ENCODE measurements around the gene RPS25.

Gene RPS25

DNA sequence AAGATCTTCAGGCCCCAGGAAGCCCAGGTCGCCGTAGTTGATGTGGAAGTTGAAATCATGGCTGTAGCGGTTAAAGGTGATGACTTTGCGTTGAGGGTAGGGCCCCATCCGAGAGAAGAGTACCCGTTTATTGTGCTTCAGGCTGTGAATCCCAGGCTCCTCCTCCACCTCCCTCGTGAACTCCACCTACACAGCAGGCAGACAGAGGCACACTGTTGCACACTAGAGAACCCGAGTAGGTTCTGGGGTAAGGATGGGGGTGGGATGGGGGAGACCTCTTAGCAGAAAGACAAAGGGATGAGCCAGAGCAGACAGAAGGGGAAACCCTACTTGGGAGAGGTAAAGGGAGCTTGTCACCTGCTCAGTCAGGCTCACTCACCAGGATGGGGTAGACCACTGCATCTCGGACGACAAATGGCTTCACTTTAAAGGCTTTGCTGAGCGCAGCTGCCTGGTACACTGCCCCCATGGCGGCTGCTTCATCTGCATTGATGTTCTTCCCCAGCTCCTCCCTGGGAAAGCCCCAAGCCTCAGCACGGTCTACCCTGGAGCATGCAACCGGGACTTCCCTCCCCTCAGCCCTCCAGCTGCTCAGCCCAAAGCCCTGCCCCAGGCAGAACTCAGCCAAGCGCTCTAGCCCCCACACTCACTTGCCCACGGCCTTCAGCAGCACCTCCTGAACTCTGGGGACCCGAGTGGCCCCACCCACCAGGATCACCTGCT lies 33.5 kb upstream of the RPS25 start:
- DNase-seq (ENCODE audit: low read depth, low spot score) = no peak
- ChIA-PET CTCF (interaction anchor here (6.0 kb wide), 1 partner anchor 20 kb away, joined by 34 read pairs; the partner anchor contains the start of gene SLC37A4), POLR2A (interaction anchor here (1.1 kb wide), 1 partner anchor 14 kb away, joined by 4 read pairs; no protein-coding TSS in a partner anchor)
- TF ChIP-seq, protein P1, sequence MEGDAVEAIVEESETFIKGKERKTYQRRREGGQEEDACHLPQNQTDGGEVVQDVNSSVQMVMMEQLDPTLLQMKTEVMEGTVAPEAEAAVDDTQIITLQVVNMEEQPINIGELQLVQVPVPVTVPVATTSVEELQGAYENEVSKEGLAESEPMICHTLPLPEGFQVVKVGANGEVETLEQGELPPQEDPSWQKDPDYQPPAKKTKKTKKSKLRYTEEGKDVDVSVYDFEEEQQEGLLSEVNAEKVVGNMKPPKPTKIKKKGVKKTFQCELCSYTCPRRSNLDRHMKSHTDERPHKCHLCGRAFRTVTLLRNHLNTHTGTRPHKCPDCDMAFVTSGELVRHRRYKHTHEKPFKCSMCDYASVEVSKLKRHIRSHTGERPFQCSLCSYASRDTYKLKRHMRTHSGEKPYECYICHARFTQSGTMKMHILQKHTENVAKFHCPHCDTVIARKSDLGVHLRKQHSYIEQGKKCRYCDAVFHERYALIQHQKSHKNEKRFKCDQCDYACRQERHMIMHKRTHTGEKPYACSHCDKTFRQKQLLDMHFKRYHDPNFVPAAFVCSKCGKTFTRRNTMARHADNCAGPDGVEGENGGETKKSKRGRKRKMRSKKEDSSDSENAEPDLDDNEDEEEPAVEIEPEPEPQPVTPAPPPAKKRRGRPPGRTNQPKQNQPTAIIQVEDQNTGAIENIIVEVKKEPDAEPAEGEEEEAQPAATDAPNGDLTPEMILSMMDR (IDR thresholded peaks at IDR 0.05; ENCODE audit: insufficient read depth, low read length, missing control alignments) = no peak
- no peak overlapping the region for H3K4me3 ChIP-seq (ENCODE audit: low read depth, low read length)

DNA sequence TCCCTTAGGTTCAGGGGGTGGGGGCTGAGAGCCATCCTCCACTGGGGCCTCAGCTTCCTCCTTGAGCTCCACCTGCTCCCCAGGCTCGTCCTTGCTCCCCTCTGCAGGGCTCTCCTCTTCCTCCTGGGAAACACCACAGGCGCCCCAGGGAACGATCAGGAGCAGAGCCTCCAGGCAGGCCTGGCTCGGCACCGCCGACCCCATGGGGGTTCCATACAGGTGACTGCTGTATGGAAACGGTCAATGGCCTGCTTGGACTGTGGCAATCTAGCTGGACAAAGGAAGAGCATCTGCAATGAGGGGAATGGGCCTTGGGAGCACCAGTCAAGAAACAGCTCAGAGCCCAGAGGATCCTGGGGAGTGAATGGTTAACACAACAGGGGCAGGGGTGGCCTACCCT lies 30.9 kb upstream of the RPS25 start:
- CTCF ChIA-PET = interaction anchor here (0.7 to 2.3 kb wide), 4 partner anchors 7 to 147 kb away, joined by 3 to 13 read pairs (median 4); partner anchors contain the start of gene HYOU1
- H3K4me3 ChIP-seq (ENCODE audit: low read depth, low read length) = no peak overlapping the region
- TF ChIP-seq, protein P1 (IDR thresholded peaks at IDR 0.05; ENCODE audit: insufficient read depth, low read length, missing control alignments) = no peak
- no peak for DNase-seq (ENCODE audit: low read depth, low spot score)
- POLR2A ChIA-PET = no interaction called here

DNA sequence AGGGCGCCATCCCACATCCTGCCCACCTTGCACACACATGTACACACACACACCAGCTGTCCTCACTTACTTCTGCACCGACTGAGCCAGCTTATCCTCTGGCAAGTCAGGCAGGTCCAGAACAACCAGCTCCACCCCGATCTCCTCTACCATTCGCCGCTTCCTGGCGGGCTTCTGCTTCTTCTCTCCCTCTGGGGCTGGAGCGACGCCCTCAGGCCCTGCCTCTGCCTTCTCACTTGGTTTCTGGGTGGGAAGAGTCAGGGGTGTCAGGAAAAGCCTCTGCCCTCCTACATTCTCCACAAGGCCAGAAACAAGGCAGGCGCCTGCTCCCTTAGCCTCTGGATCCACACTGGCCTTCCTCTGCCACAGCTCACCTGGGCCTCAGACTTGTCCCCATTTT lies 30.5 kb upstream of the RPS25 start:
- H3K4me3 ChIP-seq (ENCODE audit: low read depth, low read length) = no peak overlapping the region
- TF ChIP-seq, protein P1 (IDR thresholded peaks at IDR 0.05; ENCODE audit: insufficient read depth, low read length, missing control alignments) = no peak
- ChIA-PET CTCF (interaction anchor here (1.3 to 2.3 kb wide), 3 partner anchors 8 to 148 kb away, joined by 3 to 13 read pairs (median 6); partner anchors contain the start of gene HYOU1), POLR2A (interaction anchor here (1.1 kb wide), 1 partner anchor 47 kb away, joined by 3 read pairs; no protein-coding TSS in a partner anchor)
- no peak for DNase-seq (ENCODE audit: low read depth, low spot score)

DNA sequence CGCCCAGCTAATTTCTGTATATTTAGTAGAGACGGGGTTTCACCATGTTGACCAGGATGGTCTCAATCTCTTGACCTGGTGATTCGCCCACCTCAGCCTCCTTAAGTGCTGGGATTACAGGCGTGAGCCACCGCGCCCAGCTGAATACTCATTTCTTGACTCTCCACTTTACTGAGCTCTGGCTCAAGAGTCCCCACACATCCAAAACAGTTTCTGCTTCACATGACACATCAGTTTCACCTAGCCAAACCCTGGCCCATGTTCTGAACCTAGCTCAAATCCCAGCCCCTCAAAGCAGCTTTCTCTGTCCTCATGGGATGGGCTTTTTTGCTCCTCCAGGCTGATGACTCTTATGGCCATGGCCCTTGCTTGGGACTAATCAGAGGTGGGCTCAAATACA lies 29.1 kb upstream of the RPS25 start:
- H3K4me3 ChIP-seq (ENCODE audit: low read depth, low read length) = no peak overlapping the region
- ChIA-PET CTCF (interaction anchor here (0.6 to 2.3 kb wide), 5 partner anchors 8 to 16 kb away, joined by 3 to 13 read pairs (median 4); partner anchors contain the start of gene HYOU1), POLR2A (interaction anchor here (1.1 kb wide), 1 partner anchor 49 kb away, joined by 3 read pairs; no protein-coding TSS in a partner anchor)
- DNase-seq (ENCODE audit: low read depth, low spot score) = no peak
- TF ChIP-seq, protein P1 (IDR thresholded peaks at IDR 0.05; ENCODE audit: insufficient read depth, low read length, missing control alignments) = no peak

DNA sequence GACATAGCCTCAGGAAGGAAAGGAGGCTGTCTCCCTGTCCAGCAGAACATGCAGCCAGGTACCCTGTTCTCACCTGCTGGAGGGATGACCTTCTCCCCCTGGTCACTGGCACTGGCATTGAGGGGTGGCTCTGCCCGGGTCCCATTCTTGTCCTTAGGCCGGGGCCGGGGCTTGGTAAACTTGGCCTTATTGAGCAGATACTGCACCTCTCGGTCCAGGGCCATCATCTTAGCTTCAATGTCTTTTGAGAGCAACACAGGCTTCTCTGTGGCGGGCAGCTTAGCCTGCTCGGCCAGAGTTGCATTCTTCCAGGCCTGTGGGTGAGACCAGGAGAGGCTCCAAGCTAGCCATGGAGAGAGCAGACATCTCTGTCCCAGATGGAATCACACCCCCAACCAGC lies 28.3 kb upstream of the RPS25 start:
- ChIA-PET POLR2A (interaction anchor here (1.1 kb wide), 1 partner anchor 9 kb away, joined by 3 read pairs; no protein-coding TSS in a partner anchor), CTCF (interaction anchor here (1.1 to 2.3 kb wide), 3 partner anchors 9 to 15 kb away, joined by 4 to 13 read pairs (median 6); partner anchors contain the start of gene HYOU1)
- TF ChIP-seq, protein P1 (IDR thresholded peaks at IDR 0.05; ENCODE audit: insufficient read depth, low read length, missing control alignments) = no peak
- no peak overlapping the region for H3K4me3 ChIP-seq (ENCODE audit: low read depth, low read length)
- DNase-seq (ENCODE audit: low read depth, low spot score) = no peak

DNA sequence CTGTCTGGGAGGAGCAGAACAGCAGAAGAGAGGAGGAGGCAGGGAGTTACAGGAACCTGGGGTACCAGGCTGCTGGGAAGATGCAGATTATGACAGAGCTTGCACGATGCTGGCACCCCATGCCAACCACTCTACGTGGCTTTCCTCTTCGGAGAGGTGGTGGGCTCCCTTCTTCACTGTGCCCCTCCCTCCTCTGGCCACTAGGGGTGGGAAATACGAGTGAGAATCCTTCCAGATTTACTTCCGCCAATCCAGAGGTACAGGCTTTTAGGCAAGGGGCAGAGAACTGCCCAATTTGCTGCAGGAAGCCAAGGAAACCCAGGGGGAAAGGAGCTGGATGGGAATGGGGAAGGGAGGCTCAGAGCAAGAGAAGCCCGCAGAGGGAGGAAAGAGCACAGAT lies 26.6 kb upstream of the RPS25 start:
- DNase-seq (ENCODE audit: low read depth, low spot score) = no peak
- H3K4me3 ChIP-seq (ENCODE audit: low read depth, low read length) = no peak overlapping the region
- CTCF ChIA-PET = interaction anchor here (1.0 to 6.5 kb wide), 4 partner anchors 11 to 14 kb away, joined by 4 to 38 read pairs (median 8); partner anchors contain the start of genes HYOU1 and SLC37A4
- POLR2A ChIA-PET = interaction anchor here (0.6 kb wide), 1 partner anchor 23 kb away, joined by 4 read pairs; the partner anchor contains the start of gene VPS11
- TF ChIP-seq, protein P1 (IDR thresholded peaks at IDR 0.05; ENCODE audit: insufficient read depth, low read length, missing control alignments) = no peak

Measured in AG04449 (cell line).